Endodermal cell (in vitro differentiated cells): ENCODE data around the gene COL4A6. TPM values are rescaled to one million over a fixed set of nuclear protein-coding genes. Genes with fewer than 3 reads are reported as not detected.
A peak's percentile ranks its signal among the peaks of the same experiment; 100 is the strongest.

ENCODE experiments used
- DNase-seq: peaks from one replicate; pipeline ENCODE4 v3.0.0-alpha.2; 2017
- H3K27ac ChIP-seq: 2 replicates; pipeline ENCODE4 v1.5.1; 2013; ENCODE audit warnings: mild to moderate bottlenecking, low read depth, low read length, moderate library complexity
- H3K27me3 ChIP-seq: 2 replicates; pipeline ENCODE4 v1.6.1; 2013; ENCODE audit warnings: mild to moderate bottlenecking, low read length, moderate library complexity; ENCODE audit not compliant: insufficient read depth, control insufficient read depth, poor library complexity, severe bottlenecking
- H3K36me3 ChIP-seq: 2 replicates; pipeline ENCODE4 v1.7.0; 2013; ENCODE audit warnings: mild to moderate bottlenecking, low read length, moderate library complexity; ENCODE audit not compliant: control insufficient read depth, insufficient read depth
- H3K4me1 ChIP-seq: one replicate; pipeline ENCODE4 v1.7.0; 2013; ENCODE audit warnings: low read length; ENCODE audit not compliant: control insufficient read depth, insufficient read depth
- H3K4me3 ChIP-seq: 2 replicates; pipeline ENCODE4 v1.5.1; 2013; ENCODE audit warnings: mild to moderate bottlenecking, low read length, moderate library complexity
- H3K9ac ChIP-seq: 2 replicates; pipeline ENCODE4 v1.6.1; 2013; ENCODE audit warnings: mild to moderate bottlenecking, low read length, moderate library complexity; ENCODE audit not compliant: poor library complexity, severe bottlenecking; ENCODE audit errors: extremely low read depth
- H3K9me3 ChIP-seq: 2 replicates; pipeline ENCODE4 v1.6.1; 2013; ENCODE audit warnings: mild to moderate bottlenecking, low read length, moderate library complexity; ENCODE audit not compliant: control insufficient read depth
- H3K27ac Mint-ChIP-seq: 2 replicates; pipeline ENCODE4 v1.8.0; 2020; ENCODE audit warnings: mixed read lengths
- H3K27me3 Mint-ChIP-seq: 2 replicates; pipeline ENCODE4 v1.8.0; 2021; ENCODE audit warnings: mild to moderate bottlenecking, mixed read lengths; ENCODE audit not compliant: insufficient read depth
- H3K36me3 Mint-ChIP-seq: 2 replicates; pipeline ENCODE4 v1.8.0; 2020; ENCODE audit warnings: low read depth, mixed read lengths
- H3K4me1 Mint-ChIP-seq: 2 replicates; pipeline ENCODE4 v1.8.0; 2020; ENCODE audit warnings: mixed read lengths
- H3K4me3 Mint-ChIP-seq: 2 replicates; pipeline ENCODE4 v1.8.0; 2020; ENCODE audit warnings: mild to moderate bottlenecking, moderate library complexity, mixed read lengths
- H3K9me3 Mint-ChIP-seq: 2 replicates; pipeline ENCODE4 v1.8.0; 2020; ENCODE audit warnings: mild to moderate bottlenecking, mixed read lengths
- WGBS, 2 experiments: methylation state at CpG; one replicate each; pipeline versions ENCODE4 v1.1.5 to v1.1.7; 2013; ENCODE audit warnings: missing lambda C conversion rate in 2 of 2, mixed read lengths in 1 of 2; ENCODE audit not compliant: insufficient coverage in 1 of 2, insufficient read length in 1 of 2; 5-methylcytosine and 5-hydroxymethylcytosine counted together
- total RNA-seq, 2 donors: library from RNA; stranded (reverse); fragmentation: NEBNext Ultra II Directional in 1 of 2; extraction: Animal tissue kit (Norgen Biotek cat#: 25700) in 1 of 2; gene quantifications; 2 replicates in 1 of 2; 3 replicates in 1 of 2; pipeline ENCODE4 v1.2.1, GENCODE V29; 2021
- TF ChIP-seq, protein P1 (sequence below): fragments of 200-600 bp; sonication (generic); conservative IDR thresholded peaks from 2 replicates; pipeline ENCODE4 v1.5.0; 2021; ENCODE audit warnings: antibody characterized with exemption, mild to moderate bottlenecking

COL4A6 gene
- total RNA-seq, 2 donors from 2014 or later = 205 to 338 TPM

DNA sequence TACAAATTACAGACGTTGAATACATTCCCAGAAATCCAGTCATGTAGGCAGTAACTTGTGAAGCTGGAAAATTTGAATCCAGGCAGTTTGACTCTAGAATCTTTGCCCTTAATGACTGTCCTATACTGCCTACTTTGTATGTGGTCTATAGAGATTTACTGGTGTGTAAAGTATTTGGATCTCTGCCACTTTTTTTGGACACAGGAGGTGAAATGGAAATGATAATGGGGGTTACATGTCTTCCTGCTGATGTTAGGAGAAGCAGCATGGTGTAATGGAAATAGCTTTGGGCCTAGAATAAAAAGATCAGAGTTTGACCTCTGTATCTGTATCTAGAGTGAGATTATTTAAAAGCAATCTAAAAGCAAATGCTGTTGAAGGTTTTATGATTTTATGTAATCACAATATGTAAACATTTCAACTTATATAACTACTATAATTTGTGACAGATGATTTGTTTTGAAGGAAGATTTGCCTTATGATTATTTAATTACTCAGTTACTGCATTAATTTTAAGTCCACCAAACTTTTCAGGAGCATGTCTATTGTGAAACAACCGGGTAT lies 4.8 kb upstream of the COL4A6 start:
- 58% methylated on average over 1 of the region's 2 CpGs; no CpG with 5 or more reads in 1 of the 2 experiments for WGBS, 2 experiments
- Histone ChIP-seq H3K9ac (no peak overlapping the region), H3K9me3 (peaks cover 9% of the 10 kb centered on the region), H3K27ac (no peak overlapping the region), H3K36me3 (peaks cover 12% of the 10 kb centered on the region), H3K27me3 (no peaks in the 10 kb centered on the region), H3K4me1 (no peaks in the 10 kb centered on the region), H3K4me3 (peak overlapping the region; percentile 94)
- TF ChIP-seq, protein P1, sequence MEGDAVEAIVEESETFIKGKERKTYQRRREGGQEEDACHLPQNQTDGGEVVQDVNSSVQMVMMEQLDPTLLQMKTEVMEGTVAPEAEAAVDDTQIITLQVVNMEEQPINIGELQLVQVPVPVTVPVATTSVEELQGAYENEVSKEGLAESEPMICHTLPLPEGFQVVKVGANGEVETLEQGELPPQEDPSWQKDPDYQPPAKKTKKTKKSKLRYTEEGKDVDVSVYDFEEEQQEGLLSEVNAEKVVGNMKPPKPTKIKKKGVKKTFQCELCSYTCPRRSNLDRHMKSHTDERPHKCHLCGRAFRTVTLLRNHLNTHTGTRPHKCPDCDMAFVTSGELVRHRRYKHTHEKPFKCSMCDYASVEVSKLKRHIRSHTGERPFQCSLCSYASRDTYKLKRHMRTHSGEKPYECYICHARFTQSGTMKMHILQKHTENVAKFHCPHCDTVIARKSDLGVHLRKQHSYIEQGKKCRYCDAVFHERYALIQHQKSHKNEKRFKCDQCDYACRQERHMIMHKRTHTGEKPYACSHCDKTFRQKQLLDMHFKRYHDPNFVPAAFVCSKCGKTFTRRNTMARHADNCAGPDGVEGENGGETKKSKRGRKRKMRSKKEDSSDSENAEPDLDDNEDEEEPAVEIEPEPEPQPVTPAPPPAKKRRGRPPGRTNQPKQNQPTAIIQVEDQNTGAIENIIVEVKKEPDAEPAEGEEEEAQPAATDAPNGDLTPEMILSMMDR = no peak
- Mint-ChIP-seq H3K4me1 (peaks cover 23% of the 10 kb centered on the region), H3K9me3 (peaks cover 20% of the 10 kb centered on the region), H3K36me3 (peaks cover 37% of the 10 kb centered on the region), H3K4me3 (peak overlapping the region; percentile 93), H3K27me3 (peaks cover under 1% of the 10 kb centered on the region), H3K27ac (no peak overlapping the region)
- DNase-seq = no peak

DNA sequence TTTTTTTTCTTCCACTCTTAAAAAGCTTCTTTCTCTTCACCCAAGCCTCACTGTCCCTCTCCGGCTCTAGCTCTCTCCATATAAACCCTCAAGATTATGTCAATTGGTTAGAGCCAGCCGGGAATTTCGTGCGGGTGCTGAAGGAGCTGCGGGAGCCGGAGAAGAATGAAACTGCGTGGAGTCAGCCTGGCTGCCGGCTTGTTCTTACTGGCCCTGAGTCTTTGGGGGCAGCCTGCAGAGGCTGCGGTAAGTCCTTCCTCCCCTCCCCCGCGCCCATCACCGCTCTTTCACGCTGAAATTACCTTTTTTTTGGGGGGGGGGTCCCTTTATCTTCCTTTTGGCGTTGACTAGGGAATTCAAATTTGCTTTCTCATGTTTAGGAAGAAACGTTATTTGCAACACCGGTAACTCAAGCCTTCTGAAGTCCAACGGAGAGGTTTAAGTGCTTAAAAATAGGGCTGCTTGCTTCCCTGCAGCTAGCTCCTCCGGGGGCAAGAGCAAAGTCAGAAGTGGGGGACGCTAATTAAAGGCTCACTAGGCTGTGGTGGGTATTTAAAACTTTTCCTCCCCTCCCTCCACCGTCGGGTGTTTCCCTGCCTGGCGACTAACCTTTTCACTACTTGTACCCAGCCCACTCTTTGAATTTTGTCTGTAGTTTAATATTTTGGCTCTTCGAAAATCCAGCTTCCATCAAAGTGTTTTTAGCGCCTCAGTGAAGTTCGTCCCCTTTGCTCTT lies 1.9 kb upstream of the COL4A6 start:
- H3K27ac Mint-ChIP-seq = peak overlapping the region; percentile 96
- Histone ChIP-seq H3K4me3 (peak overlapping the region; percentile 94), H3K9me3 (peaks cover 9% of the 10 kb centered on the region), H3K27me3 (no peaks in the 10 kb centered on the region), H3K9ac (peak overlapping the region; percentile 86), H3K36me3 (peaks cover 7% of the 10 kb centered on the region), H3K27ac (peak overlapping the region; percentile 61), H3K4me1 (no peaks in the 10 kb centered on the region)
- peaks cover 1% of the 10 kb centered on the region for H3K27me3 Mint-ChIP-seq
- peak overlapping the region; percentile 93 for H3K4me3 Mint-ChIP-seq
- H3K4me1 Mint-ChIP-seq = peaks cover 25% of the 10 kb centered on the region
- TF ChIP-seq, protein P1 = no peak
- 0% methylated on average over 16 of the region's 25 CpGs; no CpG with 5 or more reads in 1 of the 2 experiments for WGBS, 2 experiments
- H3K36me3 Mint-ChIP-seq = peaks cover 41% of the 10 kb centered on the region
- peak; percentile 70 for DNase-seq
- peaks cover 16% of the 10 kb centered on the region for H3K9me3 Mint-ChIP-seq

DNA sequence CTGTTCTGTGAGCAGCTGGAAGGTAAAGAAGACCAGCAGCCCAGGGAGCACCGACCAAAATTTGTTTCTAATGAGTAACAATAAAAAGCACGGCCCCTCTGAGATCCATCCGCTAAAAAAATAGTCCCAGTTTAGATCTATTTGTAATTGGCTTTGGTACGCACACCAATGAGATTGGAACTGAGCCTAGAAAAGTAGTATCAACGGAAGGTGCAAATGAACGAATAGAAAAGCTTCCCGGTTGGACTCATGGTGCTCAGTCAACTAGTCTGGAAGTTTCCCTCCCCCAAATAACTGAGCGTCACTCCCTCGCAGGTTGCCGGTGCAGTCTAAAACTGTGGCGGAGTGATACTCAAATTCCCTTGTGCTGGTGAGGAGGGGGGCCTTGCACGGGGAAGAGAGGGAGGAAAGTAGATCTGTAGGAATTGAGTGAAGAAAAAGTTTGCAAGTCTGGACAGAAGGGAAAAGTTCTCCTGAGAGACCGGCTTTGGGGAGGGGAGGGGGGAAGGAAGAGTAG lies 1.3 kb upstream of the COL4A6 start, which contains the start of gene COL4A5:
TSS of gene COL4A5 (plus strand) at position 413 of the 517 bp plus-strand sequence. CDS start 288 bp downstream, outside the sequence.
- peaks cover 10% of the 10 kb centered on the region for H3K9me3 Mint-ChIP-seq
- DNase-seq = peak; percentile 85

More for the DNA sequence above, 1.3 kb upstream of the COL4A6 start, which contains the start of gene COL4A5:
- WGBS, 2 experiments = 0 to 2% methylated on average over 2 to 12 of the region's 13 CpGs
- Mint-ChIP-seq H3K36me3 (peaks cover 37% of the 10 kb centered on the region), H3K4me1 (peaks cover 29% of the 10 kb centered on the region), H3K27ac (peak within 1 kb of the TSS; percentile 96), H3K27me3 (peaks cover 1% of the 10 kb centered on the region), H3K4me3 (peak within 1 kb of the TSS; percentile 93)
- Histone ChIP-seq H3K27me3 (no peaks in the 10 kb centered on the region), H3K36me3 (peaks cover 2% of the 10 kb centered on the region), H3K27ac (peak within 1 kb of the TSS; percentile 61), H3K4me1 (no peaks in the 10 kb centered on the region), H3K4me3 (peak within 1 kb of the TSS; percentile 94), H3K9ac (peak within 1 kb of the TSS; percentile 86), H3K9me3 (peaks cover 2% of the 10 kb centered on the region)
- TF ChIP-seq, protein P1 = no peak
